HepG2 (cell line): ENCODE measurements around the gene CYSTM1. TPM values are rescaled to one million over a fixed set of nuclear protein-coding genes. Genes with fewer than 3 reads are reported as not detected.

Source experiments
- BORCS8-MEF2B ChIP-seq: sonication (generic); formaldehyde crosslinking; IDR thresholded peaks from 2 replicates; pipeline ENCODE4 v1.8.0; 2022; ENCODE audit warnings: mild to moderate bottlenecking, missing genetic modification reagents
- KDM5B ChIP-seq: sonication (generic); formaldehyde crosslinking; IDR thresholded peaks from 2 replicates; pipeline ENCODE4 v1.4.0; 2020; ENCODE audit warnings: missing genetic modification reagents, mild to moderate bottlenecking, borderline replicate concordance
- MXD4 ChIP-seq: IDR thresholded peaks from 2 replicates; pipeline ENCODE4 v1.6.1; 2016; ENCODE audit warnings: mild to moderate bottlenecking, missing biosample characterization, missing genetic modification reagents
- NRL ChIP-seq: sonication (generic); formaldehyde crosslinking; IDR thresholded peaks from 2 replicates; pipeline ENCODE4 v1.5.0; 2020; ENCODE audit warnings: missing genetic modification reagents, mild to moderate bottlenecking, moderate library complexity, borderline replicate concordance
- SP5 ChIP-seq: IDR thresholded peaks from 2 replicates; pipeline ENCODE4 v1.6.1; 2016; ENCODE audit warnings: low read depth, borderline replicate concordance
- SRSF4 ChIP-seq: fragments of 200-400 bp; formaldehyde crosslinking; IDR thresholded peaks from one replicate; pipeline ENCODE4 v1.6.1; 2018; ENCODE audit warnings: mild to moderate bottlenecking, low read depth, low read length, moderate library complexity; ENCODE audit not compliant: poor library complexity, severe bottlenecking
- SSRP1 ChIP-seq: IDR thresholded peaks from 2 replicates; pipeline ENCODE4 v1.6.1; 2016; ENCODE audit warnings: control low read depth
- ZFP82 ChIP-seq: sonication (generic); formaldehyde crosslinking; IDR thresholded peaks from 2 replicates; pipeline ENCODE4 v1.5.1; 2020; ENCODE audit warnings: mild to moderate bottlenecking, missing genetic modification reagents, borderline replicate concordance
- ZKSCAN5 ChIP-seq: sonication (generic); formaldehyde crosslinking; IDR thresholded peaks from 2 replicates; pipeline ENCODE4 v1.5.1; 2020; ENCODE audit warnings: mild to moderate bottlenecking, missing genetic modification reagents
- ZNF20 ChIP-seq: sonication (generic); formaldehyde crosslinking; IDR thresholded peaks from 2 replicates; pipeline ENCODE4 v1.4.0; 2020; ENCODE audit warnings: mild to moderate bottlenecking, moderate library complexity, missing genetic modification reagents
- ZNF530 ChIP-seq: sonication (generic); formaldehyde crosslinking; IDR thresholded peaks from 2 replicates; pipeline ENCODE4 v1.5.0; 2020; ENCODE audit warnings: low read depth, mild to moderate bottlenecking, missing genetic modification reagents
- ZNF614 ChIP-seq: IDR thresholded peaks from 2 replicates; pipeline ENCODE4 v1.6.1; 2018; ENCODE audit warnings: missing biosample characterization, missing genetic modification reagents, inconsistent platforms, borderline replicate concordance
- ZNF652 ChIP-seq: IDR thresholded peaks from 2 replicates; pipeline ENCODE4 v1.6.1; 2016; ENCODE audit warnings: low read depth, borderline replicate concordance
- ZNF782 ChIP-seq: sonication (generic); formaldehyde crosslinking; IDR thresholded peaks from 2 replicates; pipeline ENCODE4 v1.4.0; 2020; ENCODE audit warnings: missing genetic modification reagents, mild to moderate bottlenecking, borderline replicate concordance
- polyA plus RNA-seq, 8 experiments: library from polyadenylated mRNA; depleted of rRNA in 3 of 8; stranded (reverse) in 7 of 8; unstranded in 1 of 8; fragments of >200 nt; fragmentation: Illumina TruSeq in 4 of 8; extraction: Trizol in 4 of 8; gene quantifications; 2 replicates each; pipeline versions ENCODE4 v1.2.1 to v1.2.3, GENCODE V29; 2011 to 2016; ENCODE audit warnings: low read depth in 4 of 8, missing spikeins in 1 of 8, mixed read lengths in 1 of 8; ENCODE audit not compliant: insufficient read depth in 1 of 8
- total RNA-seq, 5 experiments: library from RNA; depleted of rRNA; stranded (reverse); fragments of >200 nt; fragmentation: Illumina TruSeq; extraction: Trizol; gene quantifications; 2 replicates each; pipeline ENCODE4 v1.2.3, GENCODE V29; 2016; ENCODE audit warnings: low read depth in 1 of 5
- TF ChIP-seq, protein P1 (sequence below): sonication (generic); formaldehyde crosslinking; IDR thresholded peaks from 2 replicates; pipeline ENCODE4 v1.5.1; 2020; ENCODE audit warnings: missing genetic modification reagents, mild to moderate bottlenecking, borderline replicate concordance
- TF ChIP-seq, protein P2 (sequence below): sonication (generic); formaldehyde crosslinking; IDR thresholded peaks from 2 replicates; pipeline ENCODE4 v1.4.0; 2020; ENCODE audit warnings: missing genetic modification reagents
- TF ChIP-seq, protein P3 (sequence below): sonication (generic); formaldehyde crosslinking; IDR thresholded peaks from 2 replicates; pipeline ENCODE4 v1.4.0; 2020; ENCODE audit warnings: mild to moderate bottlenecking, low read depth, missing genetic modification reagents
- TF ChIP-seq, protein P4 (sequence below): sonication (generic); formaldehyde crosslinking; IDR thresholded peaks from 2 replicates; pipeline ENCODE4 v1.4.0; 2020; ENCODE audit warnings: missing genetic modification reagents

The CYSTM1 gene
- total and polyA plus RNA-seq, 2 of the 13 experiments (the other 11 are each of a cell fraction or from before 2014, with no cell fraction given) = 40.0 to 73.4 TPM

DNA sequence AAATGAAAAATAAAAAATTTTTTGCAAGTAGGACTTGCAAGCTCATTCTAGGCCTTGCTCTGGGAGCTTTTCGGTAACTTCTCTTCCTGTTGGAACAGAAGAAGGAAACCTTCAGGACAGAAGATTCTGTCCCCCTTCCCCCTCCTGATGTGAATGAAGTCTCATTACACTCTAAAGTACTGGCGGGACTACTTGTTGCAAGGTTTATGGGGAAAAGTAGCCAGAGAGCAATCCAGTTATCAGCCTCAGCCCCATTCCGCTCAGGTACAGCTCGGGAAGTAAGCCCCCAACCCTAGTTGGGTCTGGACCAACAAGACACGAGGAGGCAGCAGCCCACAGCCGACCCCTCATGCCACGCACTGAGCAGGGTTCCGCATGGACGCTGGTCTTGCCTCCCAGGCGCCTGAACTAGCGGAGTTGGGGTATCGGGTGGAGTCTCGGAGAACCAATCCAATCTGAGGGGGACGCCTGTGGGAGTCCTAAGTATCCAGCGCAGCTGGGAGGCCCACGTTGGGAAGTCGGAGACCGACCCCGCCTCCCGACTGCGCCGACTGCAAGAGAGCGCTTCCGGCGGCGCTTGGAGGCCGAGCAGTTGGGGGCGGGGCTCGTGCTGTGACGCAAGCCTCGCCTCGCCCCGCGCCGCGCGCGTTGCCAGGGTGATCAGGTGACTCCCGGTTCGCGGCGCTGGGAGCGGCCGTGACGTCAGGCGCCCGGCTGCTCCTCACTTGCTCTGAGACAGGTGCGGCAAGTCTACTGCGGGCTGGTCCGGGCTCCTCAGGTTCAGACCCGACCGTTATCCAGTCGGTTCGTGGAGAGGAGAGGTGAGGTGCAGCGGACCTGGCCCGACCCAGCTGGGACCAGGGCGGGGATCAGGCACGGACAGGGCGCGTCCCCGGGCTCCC lies at the start of gene CYSTM1 (continued):
- peak; percentile 14; the same call in 1 of the 2 replicates for TF ChIP-seq ZFP82 (CRISPR knock-in tag)
- no peak for TF ChIP-seq ZNF652 (CRISPR knock-in tag)
- TF ChIP-seq ZKSCAN5 (CRISPR knock-in tag) = no peak
- TF ChIP-seq KDM5B (CRISPR knock-in tag) = peak; percentile 14; the same call in 1 of the 2 replicates
- TF ChIP-seq ZNF614 (CRISPR knock-in tag) = no peak; the same call in 1 of the 2 replicates
- TF ChIP-seq ZNF20 (CRISPR knock-in tag) = no peak
- no peak for TF ChIP-seq ZNF782 (CRISPR knock-in tag)
- TF ChIP-seq MXD4 (CRISPR knock-in tag) = peak; percentile 79; the same call in 1 of the 2 replicates
- TF ChIP-seq, protein P1, sequence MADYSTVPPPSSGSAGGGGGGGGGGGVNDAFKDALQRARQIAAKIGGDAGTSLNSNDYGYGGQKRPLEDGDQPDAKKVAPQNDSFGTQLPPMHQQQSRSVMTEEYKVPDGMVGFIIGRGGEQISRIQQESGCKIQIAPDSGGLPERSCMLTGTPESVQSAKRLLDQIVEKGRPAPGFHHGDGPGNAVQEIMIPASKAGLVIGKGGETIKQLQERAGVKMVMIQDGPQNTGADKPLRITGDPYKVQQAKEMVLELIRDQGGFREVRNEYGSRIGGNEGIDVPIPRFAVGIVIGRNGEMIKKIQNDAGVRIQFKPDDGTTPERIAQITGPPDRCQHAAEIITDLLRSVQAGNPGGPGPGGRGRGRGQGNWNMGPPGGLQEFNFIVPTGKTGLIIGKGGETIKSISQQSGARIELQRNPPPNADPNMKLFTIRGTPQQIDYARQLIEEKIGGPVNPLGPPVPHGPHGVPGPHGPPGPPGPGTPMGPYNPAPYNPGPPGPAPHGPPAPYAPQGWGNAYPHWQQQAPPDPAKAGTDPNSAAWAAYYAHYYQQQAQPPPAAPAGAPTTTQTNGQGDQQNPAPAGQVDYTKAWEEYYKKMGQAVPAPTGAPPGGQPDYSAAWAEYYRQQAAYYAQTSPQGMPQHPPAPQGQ = no peak
- no peak for TF ChIP-seq ZNF530 (CRISPR knock-in tag)
- TF ChIP-seq SSRP1 (CRISPR knock-in tag) = no peak
- TF ChIP-seq, protein P2, sequence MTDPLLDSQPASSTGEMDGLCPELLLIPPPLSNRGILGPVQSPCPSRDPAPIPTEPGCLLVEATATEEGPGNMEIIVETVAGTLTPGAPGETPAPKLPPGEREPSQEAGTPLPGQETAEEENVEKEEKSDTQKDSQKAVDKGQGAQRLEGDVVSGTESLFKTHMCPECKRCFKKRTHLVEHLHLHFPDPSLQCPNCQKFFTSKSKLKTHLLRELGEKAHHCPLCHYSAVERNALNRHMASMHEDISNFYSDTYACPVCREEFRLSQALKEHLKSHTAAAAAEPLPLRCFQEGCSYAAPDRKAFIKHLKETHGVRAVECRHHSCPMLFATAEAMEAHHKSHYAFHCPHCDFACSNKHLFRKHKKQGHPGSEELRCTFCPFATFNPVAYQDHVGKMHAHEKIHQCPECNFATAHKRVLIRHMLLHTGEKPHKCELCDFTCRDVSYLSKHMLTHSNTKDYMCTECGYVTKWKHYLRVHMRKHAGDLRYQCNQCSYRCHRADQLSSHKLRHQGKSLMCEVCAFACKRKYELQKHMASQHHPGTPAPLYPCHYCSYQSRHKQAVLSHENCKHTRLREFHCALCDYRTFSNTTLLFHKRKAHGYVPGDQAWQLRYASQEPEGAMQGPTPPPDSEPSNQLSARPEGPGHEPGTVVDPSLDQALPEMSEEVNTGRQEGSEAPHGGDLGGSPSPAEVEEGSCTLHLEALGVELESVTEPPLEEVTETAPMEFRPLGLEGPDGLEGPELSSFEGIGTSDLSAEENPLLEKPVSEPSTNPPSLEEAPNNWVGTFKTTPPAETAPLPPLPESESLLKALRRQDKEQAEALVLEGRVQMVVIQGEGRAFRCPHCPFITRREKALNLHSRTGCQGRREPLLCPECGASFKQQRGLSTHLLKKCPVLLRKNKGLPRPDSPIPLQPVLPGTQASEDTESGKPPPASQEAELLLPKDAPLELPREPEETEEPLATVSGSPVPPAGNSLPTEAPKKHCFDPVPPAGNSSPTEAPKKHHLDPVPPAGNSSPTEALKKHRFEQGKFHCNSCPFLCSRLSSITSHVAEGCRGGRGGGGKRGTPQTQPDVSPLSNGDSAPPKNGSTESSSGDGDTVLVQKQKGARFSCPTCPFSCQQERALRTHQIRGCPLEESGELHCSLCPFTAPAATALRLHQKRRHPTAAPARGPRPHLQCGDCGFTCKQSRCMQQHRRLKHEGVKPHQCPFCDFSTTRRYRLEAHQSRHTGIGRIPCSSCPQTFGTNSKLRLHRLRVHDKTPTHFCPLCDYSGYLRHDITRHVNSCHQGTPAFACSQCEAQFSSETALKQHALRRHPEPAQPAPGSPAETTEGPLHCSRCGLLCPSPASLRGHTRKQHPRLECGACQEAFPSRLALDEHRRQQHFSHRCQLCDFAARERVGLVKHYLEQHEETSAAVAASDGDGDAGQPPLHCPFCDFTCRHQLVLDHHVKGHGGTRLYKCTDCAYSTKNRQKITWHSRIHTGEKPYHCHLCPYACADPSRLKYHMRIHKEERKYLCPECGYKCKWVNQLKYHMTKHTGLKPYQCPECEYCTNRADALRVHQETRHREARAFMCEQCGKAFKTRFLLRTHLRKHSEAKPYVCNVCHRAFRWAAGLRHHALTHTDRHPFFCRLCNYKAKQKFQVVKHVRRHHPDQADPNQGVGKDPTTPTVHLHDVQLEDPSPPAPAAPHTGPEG (CRISPR knock-in tag) = peak; percentile 11; the same call in 1 of the 2 replicates
- peak; percentile 88 for TF ChIP-seq NRL (CRISPR knock-in tag)
- TF ChIP-seq, protein P3, sequence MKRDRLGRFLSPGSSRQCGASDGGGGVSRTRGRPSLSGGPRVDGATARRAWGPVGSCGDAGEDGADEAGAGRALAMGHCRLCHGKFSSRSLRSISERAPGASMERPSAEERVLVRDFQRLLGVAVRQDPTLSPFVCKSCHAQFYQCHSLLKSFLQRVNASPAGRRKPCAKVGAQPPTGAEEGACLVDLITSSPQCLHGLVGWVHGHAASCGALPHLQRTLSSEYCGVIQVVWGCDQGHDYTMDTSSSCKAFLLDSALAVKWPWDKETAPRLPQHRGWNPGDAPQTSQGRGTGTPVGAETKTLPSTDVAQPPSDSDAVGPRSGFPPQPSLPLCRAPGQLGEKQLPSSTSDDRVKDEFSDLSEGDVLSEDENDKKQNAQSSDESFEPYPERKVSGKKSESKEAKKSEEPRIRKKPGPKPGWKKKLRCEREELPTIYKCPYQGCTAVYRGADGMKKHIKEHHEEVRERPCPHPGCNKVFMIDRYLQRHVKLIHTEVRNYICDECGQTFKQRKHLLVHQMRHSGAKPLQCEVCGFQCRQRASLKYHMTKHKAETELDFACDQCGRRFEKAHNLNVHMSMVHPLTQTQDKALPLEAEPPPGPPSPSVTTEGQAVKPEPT = no peak
- TF ChIP-seq, protein P4, sequence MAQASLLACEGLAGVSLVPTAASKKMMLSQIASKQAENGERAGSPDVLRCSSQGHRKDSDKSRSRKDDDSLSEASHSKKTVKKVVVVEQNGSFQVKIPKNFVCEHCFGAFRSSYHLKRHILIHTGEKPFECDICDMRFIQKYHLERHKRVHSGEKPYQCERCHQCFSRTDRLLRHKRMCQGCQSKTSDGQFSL (CRISPR knock-in tag) = no peak
- TF ChIP-seq SRSF4 = no peak
- peak; percentile 64; the same call in 1 of the 2 replicates for TF ChIP-seq BORCS8-MEF2B (CRISPR knock-in tag)
- TF ChIP-seq SP5 (CRISPR knock-in tag) = peak; percentile 87
